Measurements from ENCODE around the gene RFX4. TPM values are rescaled to one million over a fixed set of nuclear protein-coding genes. Genes with fewer than 3 reads are reported as not detected.
"Not testable (repeated sequence)": the region's sequence is repeated elsewhere in the genome, so short reads cannot be mapped to it uniquely, and the experiment has no call there.

Gene RFX4
- total RNA-seq, 1 donor from 2014 or later = not detected

- H3K27ac ChIP-seq = no peak overlapping the region
- ATAC-seq (no peak), DNase-seq (no peak)
- no peaks in the 10 kb centered on the region for H3K36me3 ChIP-seq
- intact Hi-C loops (cut with DNase I) = no loop called here
- no peaks in the 10 kb centered on the region for H3K9me3 ChIP-seq
- no peak overlapping the region for H3K4me3 ChIP-seq
- no peak for TF ChIP-seq CTCF (IDR thresholded peaks at IDR 0.05)
- H3K27me3 ChIP-seq = no peaks in the 10 kb centered on the region
- no peaks in the 10 kb centered on the region for H3K4me1 ChIP-seq
Measured at GRCh38 chr12:106602076-106602475, 19.3 kb downstream of the RFX4 start.

GRCh38 chr12:106605254-106605653 is 22.4 kb downstream of the RFX4 start:
- H3K9me3 ChIP-seq = no peaks in the 10 kb centered on the region
- no peak for TF ChIP-seq CTCF (IDR thresholded peaks at IDR 0.05)
- intact Hi-C loops (cut with DNase I) = no loop called here
- no peaks in the 10 kb centered on the region for H3K36me3 ChIP-seq
- no peak overlapping the region for H3K4me3 ChIP-seq
- no peaks in the 10 kb centered on the region for H3K4me1 ChIP-seq
- ATAC-seq (no peak), DNase-seq (no peak)
- no peak overlapping the region for H3K27ac ChIP-seq
- H3K27me3 ChIP-seq = no peaks in the 10 kb centered on the region

- H3K27ac ChIP-seq; H3K27me3 ChIP-seq; H3K4me1 ChIP-seq; ATAC-seq; DNase-seq; H3K9me3 ChIP-seq; intact Hi-C loops (cut with DNase I); H3K36me3 ChIP-seq; H3K4me3 ChIP-seq: not testable (repeated sequence)
Measured at GRCh38 chr12:106620588-106620987, 37.8 kb downstream of the RFX4 start.

DNA sequence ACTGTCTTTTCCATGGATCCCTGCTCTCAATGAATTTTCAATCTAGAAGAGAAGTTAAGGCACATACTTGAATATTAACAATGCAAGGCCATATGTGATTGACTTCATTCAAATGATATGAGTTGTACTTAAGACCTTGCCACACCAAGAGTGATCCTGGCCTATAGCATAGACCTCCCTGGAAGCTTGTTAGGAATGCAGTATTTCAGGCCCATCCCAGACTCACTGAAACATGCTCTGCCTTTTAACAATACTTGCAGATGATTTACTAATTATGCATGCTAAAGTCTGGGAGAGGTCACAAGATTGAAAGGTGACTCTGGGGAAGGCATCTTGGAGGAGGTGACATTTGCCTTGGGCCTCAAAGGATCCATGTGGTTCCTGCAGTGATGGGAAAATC is 43.2 kb downstream of the RFX4 start:
- ATAC-seq (no peak), DNase-seq (no peak)
- Histone ChIP-seq H3K36me3 (no peaks in the 10 kb centered on the region), H3K27me3 (no peaks in the 10 kb centered on the region), H3K9me3 (no peaks in the 10 kb centered on the region), H3K4me3 (no peak overlapping the region), H3K27ac (no peak overlapping the region), H3K4me1 (no peaks in the 10 kb centered on the region)
- intact Hi-C loops (cut with DNase I) = no loop called here
- TF ChIP-seq CTCF (IDR thresholded peaks at IDR 0.05) = no peak

GRCh38 chr12:106629797-106630659 is 47.2 kb downstream of the RFX4 start:
- no peaks in the 10 kb centered on the region for H3K9me3 ChIP-seq
- no peak overlapping the region for H3K4me3 ChIP-seq
- DNase-seq (no peak), ATAC-seq (no peak)
- no peaks in the 10 kb centered on the region for H3K36me3 ChIP-seq
- TF ChIP-seq CTCF (IDR thresholded peaks at IDR 0.05) = no peak
- intact Hi-C loops (cut with DNase I) = no loop called here
- H3K4me1 ChIP-seq = no peaks in the 10 kb centered on the region
- H3K27ac ChIP-seq = no peak overlapping the region
- no peaks in the 10 kb centered on the region for H3K27me3 ChIP-seq

- DNase-seq (no peak), ATAC-seq (no peak)
- no peaks in the 10 kb centered on the region for H3K36me3 ChIP-seq
- H3K4me3 ChIP-seq = no peak overlapping the region
- H3K27me3 ChIP-seq = no peaks in the 10 kb centered on the region
- no peaks in the 10 kb centered on the region for H3K4me1 ChIP-seq
- H3K9me3 ChIP-seq = no peaks in the 10 kb centered on the region
- intact Hi-C loops (cut with DNase I) = no loop called here
- no peak overlapping the region for H3K27ac ChIP-seq
- no peak for TF ChIP-seq CTCF (IDR thresholded peaks at IDR 0.05)
Measured at GRCh38 chr12:106631150-106631549, 48.3 kb downstream of the RFX4 start.
